Spleen (tissue), 11 donors: ENCODE results near the gene NR2C2AP. TPM values are rescaled to one million over a fixed set of nuclear protein-coding genes. Genes with fewer than 3 reads are reported as not detected.

Source experiments
- polyA plus RNA-seq, 3 donors: library from polyadenylated mRNA; stranded (reverse); fragments of 200-250 nt; gene quantifications; one replicate each; pipeline ENCODE4 v1.2.1, GENCODE V29; 2013
- small RNA-seq, 4 donors: library from RNA; depleted of rRNA; stranded (forward); fragments of <200 nt; gene quantifications; one replicate each; pipeline ENCODE3, GENCODE V24; 2016
- total RNA-seq, 7 donors: library from RNA; depleted of rRNA in 3 of 7; stranded (reverse); fragments of >200 nt in 3 of 7; fragmentation: NEBNext Ultra II Directional in 4 of 7; extraction: Animal tissue kit (Norgen Biotek cat#: 25700) in 4 of 7; gene quantifications; one replicate each; pipeline versions ENCODE4 v1.1.0 to v1.2.1, GENCODE V29; 2016 to 2021
- donor health status: healthy with polysubstance abuse.
- donor health status: DM: no; HTN: no; CAD: no; lungs with moderate emphysema.
- donor health status: DM: no; HTN: no; CAD: no.
- donor health status: Bipolar disorder and iron deficiency.
- donor health status: healthy.
- donor health status: DM: no; HTN: no; CAD: no.
- donor health status: DM: yes; HTN: yes; CAD: no.

The NR2C2AP gene
- total and polyA plus RNA-seq, 10 donors: 9.9 to 27.9 (median 14.5) TPM

Small RNAs within 50 kb of the gene (small RNA-seq; reads per million reads assigned to genes)
- 0 reads per million in 4 donors for gene RNU6-1028P

Other genes starting within 250 kb of the NR2C2AP start
- 100 to 1,000 TPM in 2 of 7 donors, 10 to 100 TPM in 5; 55.7 to 109 (median 79.1) TPM for gene SUGP2, start 169.9 kb downstream of the NR2C2AP start, total RNA-seq
- gene SUGP2, start 169.9 kb downstream of the NR2C2AP start, polyA plus RNA-seq: 100 to 1,000 TPM in 2 of 3 donors, 10 to 100 TPM in 1; 54.5 to 127 (median 106) TPM
- gene ARMC6, start 169.8 kb downstream of the NR2C2AP start, total RNA-seq: 10 to 100 TPM; 17.2 to 27.4 (median 18.7) TPM
- 10 to 100 TPM; 25.8 to 29.0 (median 28.5) TPM for gene ARMC6, start 169.8 kb downstream of the NR2C2AP start, polyA plus RNA-seq
- 10 to 100 TPM; 12.5 to 25.3 (median 16.8) TPM for gene SLC25A42, start 139.4 kb downstream of the NR2C2AP start, total RNA-seq
- 10 to 100 TPM in 2 of 3 donors, 1 to 10 TPM in 1; 9.7 to 11.6 (median 10.6) TPM for gene SLC25A42, start 139.4 kb downstream of the NR2C2AP start, polyA plus RNA-seq
- gene TMEM161A, start 64.9 kb downstream of the NR2C2AP start, total RNA-seq: 10 to 100 TPM; 15.1 to 21.9 (median 18.4) TPM
- gene TMEM161A, start 64.9 kb downstream of the NR2C2AP start, polyA plus RNA-seq: 10 to 100 TPM; 17.0 to 31.7 (median 26.2) TPM
- gene MEF2B, start 33.2 kb downstream of the NR2C2AP start, total RNA-seq: 1 to 10 TPM; 2.6 to 7.8 (median 3.6) TPM
- gene MEF2B, start 33.2 kb downstream of the NR2C2AP start, polyA plus RNA-seq: 10 to 100 TPM in 1 of 3 donors, 1 to 10 TPM in 2; 2.2 to 15.5 (median 2.7) TPM
- 10 to 100 TPM; 14.0 to 52.1 (median 26.0) TPM for gene BORCS8, start 11.3 kb downstream of the NR2C2AP start, total RNA-seq
- gene BORCS8, start 11.3 kb downstream of the NR2C2AP start, polyA plus RNA-seq: 10 to 100 TPM; 20.5 to 38.8 (median 26.5) TPM
- gene RFXANK, start 11.2 kb downstream of the NR2C2AP start, total RNA-seq: 10 to 100 TPM; 47.4 to 78.4 (median 72.6) TPM
- 100 to 1,000 TPM; 122 to 139 (median 131) TPM for gene RFXANK, start 11.2 kb downstream of the NR2C2AP start, polyA plus RNA-seq
- under 1 TPM in 1 of 7 donors, not detected in 6; 0.17 TPM for gene NCAN, start 8.5 kb upstream of the NR2C2AP start, total RNA-seq
- gene NCAN, start 8.5 kb upstream of the NR2C2AP start, polyA plus RNA-seq: not detected
- 1 to 10 TPM in 1 of 7 donors, under 1 TPM in 3, not detected in 3; 0.32 to 1.0 (median 0.58) TPM for gene TM6SF2, start 69.9 kb upstream of the NR2C2AP start, total RNA-seq
- under 1 TPM; 0.15 to 0.23 (median 0.22) TPM for gene TM6SF2, start 69.9 kb upstream of the NR2C2AP start, polyA plus RNA-seq
- gene SUGP1, start 117.1 kb upstream of the NR2C2AP start, total RNA-seq: 10 to 100 TPM; 48.0 to 63.1 (median 52.8) TPM
- gene SUGP1, start 117.1 kb upstream of the NR2C2AP start, polyA plus RNA-seq: 10 to 100 TPM; 29.3 to 53.2 (median 46.9) TPM
- 100 to 1,000 TPM in 4 of 7 donors, 10 to 100 TPM in 3; 77.5 to 133 (median 103) TPM for gene MAU2, start 117.4 kb upstream of the NR2C2AP start, total RNA-seq
- 10 to 100 TPM; 12.0 to 29.8 (median 17.7) TPM for gene MAU2, start 117.4 kb upstream of the NR2C2AP start, polyA plus RNA-seq
- gene GATAD2A, start 202.3 kb upstream of the NR2C2AP start, total RNA-seq: 100 to 1,000 TPM in 3 of 7 donors, 10 to 100 TPM in 4; 54.0 to 122 (median 94.2) TPM
- 10 to 100 TPM; 11.6 to 25.5 (median 12.6) TPM for gene GATAD2A, start 202.3 kb upstream of the NR2C2AP start, polyA plus RNA-seq